GM12865 (cell line): Measurements from ENCODE around the gene GOLGA8B.

ENCODE experiments used
- DNase-seq: peaks from one replicate; pipeline ENCODE4 v3.0.0; 2010; ENCODE audit warnings: low read depth
- H3K4me3 ChIP-seq: 2 replicates; pipeline ENCODE4 v1.5.1; 2011; ENCODE audit warnings: mild to moderate bottlenecking, low read depth, low read length, control low read depth
- CTCF ChIP-seq: IDR thresholded peaks from 2 replicates; pipeline ENCODE4 v1.5.1; 2011; ENCODE audit warnings: low read length, control low read depth, low read depth, inconsistent platforms; ENCODE audit not compliant: insufficient read depth; ENCODE audit errors: missing control alignments

The GOLGA8B gene

GRCh38 chr15:34608517-34608916, 25.1 kb upstream of the GOLGA8B start:
- TF ChIP-seq CTCF, result no peak
- no peak overlapping the region for H3K4me3 ChIP-seq
- DNase-seq, result no peak

GRCh38 chr15:34607832-34608231, 24.4 kb upstream of the GOLGA8B start:
- no peak overlapping the region for H3K4me3 ChIP-seq

GRCh38 chr15:34606545-34606944, 23.1 kb upstream of the GOLGA8B start:
- no peak for DNase-seq
- TF ChIP-seq CTCF, result no peak
- H3K4me3 ChIP-seq, result no peak overlapping the region

More at GRCh38 chr15:34607832-34608231, 24.4 kb upstream of the GOLGA8B start:
- no peak for TF ChIP-seq CTCF
- no peak for DNase-seq

GRCh38 chr15:34606131-34606530, 22.7 kb upstream of the GOLGA8B start:
- DNase-seq, result no peak

GRCh38 chr15:34603095-34603494, 19.6 kb upstream of the GOLGA8B start:
- no peak for DNase-seq
- H3K4me3 ChIP-seq, result no peak overlapping the region
- no peak for TF ChIP-seq CTCF

More at GRCh38 chr15:34606131-34606530, 22.7 kb upstream of the GOLGA8B start:
- H3K4me3 ChIP-seq, result no peak overlapping the region
- TF ChIP-seq CTCF, result no peak

GRCh38 chr15:34600923-34601322, 17.5 kb upstream of the GOLGA8B start:
- TF ChIP-seq CTCF, result no peak
- no peak overlapping the region for H3K4me3 ChIP-seq
- no peak for DNase-seq

- DNase-seq, result no peak
- no peak overlapping the region for H3K4me3 ChIP-seq
- no peak for TF ChIP-seq CTCF
Measured at GRCh38 chr15:34598799-34599585, 15.5 kb upstream of the GOLGA8B start.
